HG03571 (cell line): Measurements from ENCODE around the gene ZDHHC19.

Source experiments
- ATAC-seq: cut with Tn5 transposase; IDR thresholded peaks from one replicate; pipeline ENCODE4 v1.9.1; 2021; ENCODE audit not compliant: unreplicated experiment

Gene ZDHHC19

DNA sequence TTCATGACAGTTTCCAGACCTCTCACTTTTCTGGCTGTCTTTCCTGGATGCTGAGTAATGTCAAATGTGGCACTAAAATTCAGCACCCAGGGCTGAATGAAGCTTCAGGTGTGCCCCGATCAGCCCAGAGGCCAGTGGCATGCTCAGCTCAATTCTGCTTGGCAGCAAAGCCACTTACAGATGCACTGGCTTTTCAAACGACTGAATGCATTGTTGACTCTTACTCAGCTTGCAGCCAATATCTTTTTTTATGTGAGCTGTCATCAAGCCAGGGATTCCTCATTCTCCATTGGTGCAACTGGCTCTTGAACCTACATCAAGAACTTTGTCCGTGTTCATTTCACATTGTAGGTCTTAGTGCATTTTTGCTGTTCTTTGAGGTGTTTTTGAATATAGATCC lies 60.7 kb downstream of the ZDHHC19 start:
- ATAC-seq: no peak

GRCh38 chr3:196149831-196150301 lies 61.3 kb downstream of the ZDHHC19 start:
- no peak for ATAC-seq

DNA sequence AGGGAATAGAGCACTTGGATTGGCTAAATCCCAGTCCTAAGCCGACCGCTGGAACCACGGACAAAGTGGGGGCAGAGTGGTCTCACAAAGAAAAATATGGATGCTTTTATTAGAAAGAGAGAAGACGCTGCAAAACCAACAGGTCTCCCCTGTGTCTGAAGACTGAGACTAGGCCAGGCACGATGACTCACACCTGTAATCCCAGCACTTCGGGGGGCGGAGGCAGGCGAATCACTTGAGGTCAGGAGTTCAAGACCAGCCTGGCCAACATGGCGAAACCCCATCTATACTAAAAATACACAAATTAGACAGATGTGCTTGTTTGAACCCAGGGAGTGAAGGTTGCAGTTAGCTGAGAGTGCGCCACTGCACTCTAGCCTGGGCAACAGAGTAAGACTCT lies 61.8 kb downstream of the ZDHHC19 start:
- no peak for ATAC-seq
